Activated T-cell treated with anti-CD3 and anti-CD28 coated beads, Interleukin-2, amount 50 U/mL, for 1 hour (primary cell): Measurements from ENCODE around the gene SDCCAG8.

Source experiments
- DNase-seq: peaks from one replicate; pipeline ENCODE4 v3.0.0-alpha.2; 2020

Gene SDCCAG8

GRCh38 chr1:243489681-243490546 is 234.1 kb downstream of the SDCCAG8 start:
- no peak for DNase-seq

- DNase-seq, result no peak
Observed at GRCh38 chr1:243490748-243491686, 235.2 kb downstream of the SDCCAG8 start.

- DNase-seq, result no peak
Observed at GRCh38 chr1:243493156-243494129, 237.6 kb downstream of the SDCCAG8 start.

DNA sequence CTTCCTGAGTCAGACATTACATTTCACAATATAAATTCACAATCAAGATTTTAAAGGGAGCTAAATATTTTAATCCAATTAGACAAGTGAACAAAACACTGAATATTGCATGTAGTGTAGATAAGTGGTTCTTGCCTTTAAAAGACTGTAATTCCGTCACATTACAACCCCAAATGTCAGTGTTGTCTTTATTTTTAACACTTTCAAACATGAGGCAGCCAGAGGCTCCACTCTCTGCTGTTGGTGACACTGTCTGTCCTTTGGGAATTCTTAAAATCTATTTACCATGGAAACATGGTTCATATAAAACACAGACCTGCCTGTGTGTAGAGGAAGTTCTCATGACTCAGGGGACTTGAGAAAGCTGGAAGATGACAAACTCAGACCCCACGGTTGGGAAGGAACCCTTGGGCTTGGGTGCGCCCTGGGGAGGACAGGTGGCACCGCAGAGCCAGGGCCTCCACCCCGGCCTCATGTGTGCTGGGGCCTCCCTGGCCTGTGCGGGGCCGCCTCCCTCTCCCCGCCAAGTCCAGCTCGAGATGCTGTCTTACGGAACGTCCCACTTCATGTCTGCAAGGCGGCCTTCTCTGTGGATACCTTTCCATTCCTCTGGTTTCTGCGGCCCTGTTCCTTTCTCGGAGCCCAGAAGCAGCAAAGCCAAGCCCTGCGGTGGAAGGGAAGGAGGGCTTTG is 239.0 kb downstream of the SDCCAG8 start:
- no peak for DNase-seq

- no peak for DNase-seq
Observed at GRCh38 chr1:243495442-243496186, 239.8 kb downstream of the SDCCAG8 start.

DNA sequence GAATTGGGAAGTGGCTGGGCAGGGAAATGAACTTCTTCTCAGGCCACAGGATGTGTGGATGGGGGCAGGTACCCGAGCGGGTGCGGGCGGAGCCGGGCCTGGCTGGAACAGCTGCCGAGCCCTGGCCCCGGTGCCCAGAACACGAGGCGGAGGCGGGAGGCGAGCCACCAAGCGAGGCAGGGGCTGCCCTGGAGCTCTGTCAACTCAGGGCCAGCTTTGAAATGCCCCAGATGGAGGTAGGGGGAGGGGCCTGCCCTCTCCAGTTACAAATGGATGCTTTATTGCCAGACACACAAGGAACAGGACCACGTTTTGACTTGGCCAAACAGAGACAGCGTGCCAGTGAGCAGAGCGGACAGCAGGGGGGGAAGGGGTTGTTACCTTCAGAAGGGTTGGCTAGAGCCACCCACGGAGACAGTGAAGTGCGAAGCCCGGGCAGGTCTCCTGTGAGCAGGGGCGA is 240.4 kb downstream of the SDCCAG8 start:
- no peak for DNase-seq

DNA sequence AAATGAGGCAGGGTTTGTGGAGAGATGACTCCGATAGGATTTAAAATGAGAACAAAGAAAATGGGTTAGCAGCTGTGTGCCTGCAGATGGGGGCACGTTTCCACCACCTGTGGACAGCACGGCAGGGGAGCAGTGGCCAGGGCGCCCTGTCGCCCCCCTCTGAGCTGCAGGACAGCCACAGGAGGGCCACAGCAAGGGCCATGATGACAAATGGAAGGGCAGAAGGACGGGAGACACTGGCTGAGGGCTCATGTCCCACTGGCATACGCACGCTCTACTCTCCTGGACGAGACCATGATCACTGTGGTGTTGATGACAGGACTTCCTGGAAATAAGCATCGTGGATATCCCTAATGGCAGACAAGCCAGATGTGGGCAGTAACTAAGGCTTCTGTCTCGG is 241.0 kb downstream of the SDCCAG8 start:
- no peak for DNase-seq

DNA sequence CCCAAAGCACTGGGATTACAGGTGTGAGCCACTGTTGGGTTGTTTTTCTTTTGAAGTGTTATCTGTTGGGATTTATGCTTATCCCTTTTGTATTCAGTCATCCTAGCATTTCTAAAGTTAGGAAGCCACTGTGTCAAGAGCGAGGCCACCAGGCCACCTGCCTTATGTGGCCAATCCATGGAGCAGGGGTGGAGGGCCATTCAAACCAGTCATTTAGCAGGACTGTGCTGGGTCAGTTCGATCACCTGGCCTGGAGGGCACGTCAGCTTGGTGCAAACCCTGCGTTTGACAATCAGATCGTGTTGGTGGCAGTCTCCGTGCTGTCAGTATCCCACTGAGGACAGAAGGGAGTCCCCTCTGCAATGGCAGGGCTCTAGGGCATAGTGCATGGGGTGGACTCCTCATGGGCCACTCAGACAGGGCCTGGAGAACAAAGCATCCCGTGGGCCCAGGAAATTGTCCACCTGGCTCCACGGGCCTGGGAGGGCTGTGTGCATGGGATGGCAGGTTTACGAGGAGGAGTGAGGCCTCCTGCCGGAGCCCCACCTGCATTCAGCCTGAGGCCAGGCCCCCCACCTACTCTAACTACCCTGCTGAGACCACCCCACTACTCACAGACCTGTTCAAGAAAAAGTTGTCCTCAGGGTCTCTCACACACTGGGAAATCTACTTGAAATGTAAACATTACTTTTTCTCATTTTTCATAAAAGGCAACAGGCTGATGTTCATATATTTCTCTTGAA is 242.3 kb downstream of the SDCCAG8 start:
- no peak for DNase-seq

- no peak for DNase-seq
Observed at GRCh38 chr1:243499248-243499647, 243.4 kb downstream of the SDCCAG8 start.

DNA sequence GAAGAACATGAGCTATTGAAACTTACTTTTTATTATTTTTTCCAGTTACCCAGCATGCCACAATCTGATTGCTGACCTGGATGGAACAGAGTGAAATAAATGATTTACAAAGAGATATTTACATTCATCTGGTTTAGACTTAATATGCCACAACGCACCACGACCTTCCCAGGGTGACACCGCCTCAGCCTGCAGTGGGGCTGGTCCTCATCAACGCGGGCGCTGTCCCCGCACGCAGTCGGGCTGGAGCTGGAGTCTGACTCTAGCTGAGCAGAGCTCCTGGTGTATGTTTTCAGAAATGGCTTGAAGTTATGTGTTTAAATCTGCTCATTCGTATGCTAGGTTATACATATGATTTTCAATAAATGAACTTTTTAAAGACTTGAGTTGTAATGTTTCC is 243.9 kb downstream of the SDCCAG8 start:
- no peak for DNase-seq

GRCh38 chr1:243500512-243500911 is 244.7 kb downstream of the SDCCAG8 start:
- DNase-seq, result no peak

DNA sequence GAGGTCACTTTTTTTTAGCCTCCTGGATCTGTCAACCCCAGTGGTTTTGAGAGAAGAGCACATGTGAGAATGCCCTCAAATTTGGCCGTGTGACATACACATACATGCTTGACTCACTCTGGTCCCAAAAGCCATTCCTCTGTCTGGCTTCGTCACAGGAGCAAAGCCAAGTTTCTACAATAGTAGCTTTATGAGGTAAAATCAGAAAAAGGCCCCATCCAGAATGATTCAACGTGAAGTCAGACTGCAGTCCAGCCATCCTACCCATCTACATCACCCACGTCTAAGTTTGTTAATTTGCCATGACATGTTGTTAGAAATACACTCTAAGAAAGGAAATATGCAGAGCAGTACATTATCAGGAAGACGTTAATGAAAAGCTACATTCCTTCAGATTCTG is 245.2 kb downstream of the SDCCAG8 start:
- no peak for DNase-seq

GRCh38 chr1:243503155-243503554 is 247.3 kb downstream of the SDCCAG8 start:
- no peak for DNase-seq

- no peak for DNase-seq
Observed at GRCh38 chr1:243505986-243506689, 250.3 kb downstream of the SDCCAG8 start.

- no peak for DNase-seq
Observed at GRCh38 chr1:243507001-243507671, 251.3 kb downstream of the SDCCAG8 start.

DNA sequence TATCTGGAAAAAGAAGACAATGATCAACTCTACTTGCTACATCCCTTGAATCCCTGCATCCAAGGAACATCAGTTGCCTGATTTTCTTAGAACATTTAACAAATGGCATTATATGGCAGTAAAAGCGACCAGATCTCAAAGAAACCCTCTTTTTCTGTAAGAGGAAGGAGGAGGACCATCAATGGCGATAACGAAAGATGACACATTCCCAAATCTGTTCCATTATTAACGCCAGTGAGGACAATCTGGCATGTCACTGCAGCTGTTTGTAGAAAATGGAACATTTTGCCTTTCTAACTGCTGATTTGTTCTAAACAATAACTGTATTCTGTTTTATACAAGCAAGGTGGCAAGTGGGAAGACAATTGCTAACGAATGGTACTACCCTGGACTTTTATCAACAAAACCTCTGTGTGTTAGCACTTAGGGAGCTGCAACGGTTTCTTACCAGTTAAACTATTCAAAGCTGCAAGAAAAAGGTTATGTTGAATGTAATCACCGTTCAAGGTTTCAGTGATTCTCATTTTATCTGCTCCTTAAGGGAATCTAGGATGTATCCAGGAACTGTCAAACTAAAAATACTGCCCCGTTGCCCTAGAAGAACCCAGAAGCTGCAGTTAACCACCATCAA is 251.9 kb downstream of the SDCCAG8 start:
- no peak for DNase-seq

DNA sequence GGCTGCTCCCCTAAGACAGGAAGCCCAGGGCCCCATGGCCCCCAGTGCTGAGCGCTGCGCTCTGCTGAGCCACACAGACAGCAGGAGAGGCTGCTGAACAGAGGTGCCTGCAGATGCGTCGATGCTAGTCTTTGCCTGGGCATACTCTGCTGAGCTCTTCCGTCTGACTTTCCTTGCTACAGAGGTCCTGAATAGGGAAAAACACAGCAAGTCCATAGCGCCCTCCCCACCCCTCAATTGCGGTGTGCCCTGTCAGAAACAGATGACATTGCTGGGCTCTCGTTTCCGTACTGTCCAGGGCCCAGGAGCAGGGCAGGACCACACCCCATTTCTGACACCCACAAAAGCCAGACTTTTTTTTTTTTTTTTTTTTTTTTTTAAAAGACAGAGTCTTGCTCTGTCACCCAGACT is 252.5 kb downstream of the SDCCAG8 start:
- DNase-seq, result peak; percentile 42

DNA sequence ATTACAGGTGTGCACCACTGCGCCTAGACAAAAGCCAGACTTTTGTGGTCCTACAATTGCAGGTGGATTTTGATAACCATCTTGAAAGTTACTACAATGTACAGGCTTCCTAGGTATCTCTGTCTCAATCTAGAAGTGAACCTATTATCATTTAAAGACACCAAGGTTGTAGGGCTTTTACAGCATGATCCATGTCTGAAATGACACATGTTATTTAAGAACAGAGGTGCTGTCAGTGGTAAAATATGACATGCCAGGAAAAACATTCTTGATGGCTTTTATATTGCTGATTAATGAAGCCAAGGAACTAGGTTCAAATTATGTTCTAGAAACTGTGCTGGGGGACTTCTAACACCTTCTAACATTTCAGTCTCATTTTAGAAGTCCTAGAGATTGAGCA is 253.1 kb downstream of the SDCCAG8 start:
- DNase-seq, result no peak

- DNase-seq, result no peak
Observed at GRCh38 chr1:243510928-243511327, 255.1 kb downstream of the SDCCAG8 start.
